CD1c-positive myeloid dendritic cell (primary cell): ENCODE results near the gene PRDM5.
"Not testable (repeated sequence)": the region's sequence is repeated elsewhere in the genome, so short reads cannot be mapped to it uniquely, and the experiment has no call there.

Experiments
- DNase-seq: peaks from one replicate; pipeline ENCODE4 v3.0.0-alpha.2; 2016; ENCODE audit errors: extremely low spot score

PRDM5 gene

DNA sequence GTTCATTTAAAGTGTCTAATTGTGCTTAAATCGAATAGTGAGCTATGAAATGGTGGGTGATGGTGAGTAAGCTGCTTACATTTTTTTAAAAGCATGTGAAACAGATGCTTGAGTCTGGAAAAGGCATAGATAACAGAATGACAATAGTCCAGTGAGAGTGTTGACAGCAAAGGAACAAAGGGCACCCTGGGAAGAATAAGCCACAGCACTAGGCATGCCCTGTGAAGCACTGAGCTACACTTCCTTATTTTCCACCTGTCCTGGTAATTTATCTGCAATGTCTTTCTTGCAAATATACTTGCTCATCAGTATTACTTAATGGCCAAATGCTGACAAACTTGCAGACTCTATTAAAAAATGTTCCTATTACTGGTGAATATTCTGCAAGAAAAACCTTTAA is 168.7 kb downstream of the PRDM5 start:
- no peak for DNase-seq

DNA sequence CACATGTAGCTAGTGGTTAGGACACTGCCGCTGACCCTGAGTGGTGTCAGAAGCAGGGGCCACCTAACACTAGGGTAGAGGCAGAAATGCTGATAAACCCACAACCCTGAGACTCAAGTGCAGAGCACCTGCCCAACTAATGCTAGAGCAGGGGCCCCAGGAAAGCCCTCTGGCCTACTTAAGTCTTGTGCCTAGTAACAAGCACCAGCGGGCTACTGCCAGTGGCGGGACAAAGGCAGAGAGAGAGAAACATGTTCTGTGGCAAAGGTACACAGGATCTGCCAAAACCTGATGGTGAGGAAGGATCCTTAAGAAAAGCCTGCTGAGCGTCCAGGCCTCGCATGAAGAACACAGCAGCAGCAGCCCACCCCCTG is 172.4 kb downstream of the PRDM5 start:
- DNase-seq: no peak

DNA sequence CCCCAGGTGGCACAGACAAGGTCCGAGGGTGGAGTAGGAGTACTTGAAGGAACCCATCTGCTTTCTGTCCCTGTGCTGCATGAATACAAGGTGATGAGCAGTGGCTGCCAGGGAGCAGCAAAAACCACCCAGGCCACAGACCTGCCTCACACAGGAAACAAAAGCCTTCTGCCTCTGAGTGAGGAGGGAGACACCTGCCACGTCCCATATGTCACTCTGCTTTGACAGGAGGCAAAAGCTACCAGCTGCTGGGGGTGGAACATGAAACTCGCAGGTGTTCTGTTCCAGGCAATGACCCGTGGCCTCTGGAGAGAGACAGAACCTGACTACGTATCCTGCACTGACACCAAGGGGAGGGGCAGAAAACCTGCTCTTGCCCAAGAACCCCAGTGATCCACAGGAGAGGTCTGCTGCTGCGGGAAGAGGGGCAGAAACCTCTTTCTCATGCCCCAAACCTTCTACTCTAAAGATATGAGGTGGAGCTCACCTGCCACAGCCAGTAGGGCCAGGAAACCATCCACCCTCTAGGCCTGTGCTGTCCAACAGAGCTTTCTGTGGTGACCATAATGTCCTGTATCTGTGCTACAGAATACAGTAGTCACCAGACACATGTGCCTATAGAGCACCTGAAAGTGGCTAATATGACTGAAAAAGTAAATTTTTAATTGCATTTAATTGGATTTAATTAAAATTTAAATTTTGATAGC is 172.9 kb downstream of the PRDM5 start:
- DNase-seq: no peak

DNA sequence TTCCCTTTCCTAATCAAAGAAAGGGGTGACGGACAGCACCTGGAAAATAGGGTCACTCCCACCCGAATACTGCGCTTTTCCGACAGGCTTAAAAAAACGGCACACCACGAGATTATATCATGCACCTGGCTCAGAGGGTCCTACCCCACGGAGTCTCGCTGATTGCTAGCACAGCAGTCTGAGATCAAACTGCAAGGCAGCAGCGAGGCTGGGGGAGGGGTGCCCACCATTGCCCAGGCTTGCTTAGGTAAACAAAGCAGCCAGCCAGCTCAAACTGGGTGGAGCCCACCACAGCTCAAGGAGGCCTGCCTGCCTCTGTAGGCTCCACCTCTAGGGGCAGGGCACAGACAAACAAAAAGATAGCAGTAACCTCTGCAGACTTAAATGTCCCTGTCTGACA is 180.9 kb downstream of the PRDM5 start:
- not testable (repeated sequence) for DNase-seq

DNA sequence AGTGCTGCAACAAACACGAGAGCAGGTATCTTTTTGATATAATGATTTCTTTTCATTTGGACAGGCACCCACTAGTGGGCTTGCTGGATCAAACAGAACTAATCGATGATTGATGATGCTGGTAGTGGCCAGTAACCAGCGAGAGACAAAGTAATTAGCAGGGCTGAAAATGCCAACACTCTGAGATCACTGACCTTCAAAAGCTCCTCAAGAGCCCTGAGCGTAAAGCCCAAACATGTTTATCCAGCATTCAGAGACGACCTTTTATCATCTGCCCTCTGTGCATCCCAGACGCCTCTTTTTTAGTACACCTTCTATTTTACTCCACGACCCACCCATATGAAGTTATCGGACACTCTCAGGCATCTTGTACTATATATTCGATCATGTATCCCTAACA is 186.2 kb downstream of the PRDM5 start:
- DNase-seq: no peak

DNA sequence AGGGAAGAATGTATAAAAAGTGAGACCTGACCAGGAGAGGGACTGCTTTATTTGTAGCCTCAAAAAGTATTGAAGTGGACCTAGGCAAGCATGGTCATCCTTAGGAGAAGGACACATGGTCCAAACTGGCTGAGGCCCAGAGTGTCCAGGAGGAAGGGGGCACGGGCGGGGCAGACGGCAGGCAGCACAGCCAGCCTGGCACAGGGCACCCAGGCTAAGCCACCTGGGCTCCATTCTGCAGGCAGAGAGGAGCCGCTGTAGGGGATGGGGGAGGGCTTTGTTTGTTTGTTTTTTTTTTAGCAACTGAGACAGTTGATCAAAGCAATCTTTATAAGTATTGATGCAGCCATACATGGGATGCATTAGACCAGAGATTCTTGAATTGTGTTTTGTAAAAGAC is 188.6 kb downstream of the PRDM5 start:
- no peak for DNase-seq

DNA sequence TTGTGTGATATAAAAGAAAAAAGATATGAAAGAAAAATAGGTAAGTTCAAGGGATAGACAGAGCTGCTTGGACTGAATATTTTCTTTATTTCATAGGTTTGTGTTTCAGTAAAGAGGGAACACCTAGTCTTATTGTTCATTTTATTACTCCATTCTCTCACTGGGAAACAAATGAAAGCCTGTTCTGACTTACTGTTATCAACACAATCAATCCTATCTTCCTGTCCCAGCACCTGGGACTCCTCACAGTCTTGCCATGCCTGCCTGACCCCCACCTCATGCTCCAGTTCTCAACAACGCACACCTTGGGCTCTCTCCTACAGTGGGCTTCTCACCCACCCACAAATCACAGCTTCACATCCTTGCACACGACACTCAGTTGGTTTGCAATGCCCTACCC is 189.5 kb downstream of the PRDM5 start:
- no peak for DNase-seq

DNA sequence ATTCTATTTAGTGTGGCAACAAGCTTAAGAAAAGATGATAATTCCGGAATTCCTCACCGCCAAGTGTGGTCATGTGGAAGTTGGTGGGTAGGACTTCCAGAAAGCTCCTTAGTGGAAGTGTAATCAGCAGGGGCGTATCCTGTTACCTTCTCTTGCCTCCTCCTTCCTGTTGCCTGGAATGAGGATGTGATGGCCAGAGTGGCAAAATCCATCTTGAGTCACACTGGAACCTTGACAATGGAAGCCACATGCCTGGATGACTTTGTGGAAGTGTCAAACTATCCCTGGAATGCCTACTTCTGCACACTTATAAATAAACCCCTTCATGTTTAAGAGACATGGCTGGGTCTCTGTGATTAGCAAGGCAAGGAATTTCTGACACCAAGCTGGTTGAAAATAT is 191.0 kb downstream of the PRDM5 start:
- DNase-seq: no peak

DNA sequence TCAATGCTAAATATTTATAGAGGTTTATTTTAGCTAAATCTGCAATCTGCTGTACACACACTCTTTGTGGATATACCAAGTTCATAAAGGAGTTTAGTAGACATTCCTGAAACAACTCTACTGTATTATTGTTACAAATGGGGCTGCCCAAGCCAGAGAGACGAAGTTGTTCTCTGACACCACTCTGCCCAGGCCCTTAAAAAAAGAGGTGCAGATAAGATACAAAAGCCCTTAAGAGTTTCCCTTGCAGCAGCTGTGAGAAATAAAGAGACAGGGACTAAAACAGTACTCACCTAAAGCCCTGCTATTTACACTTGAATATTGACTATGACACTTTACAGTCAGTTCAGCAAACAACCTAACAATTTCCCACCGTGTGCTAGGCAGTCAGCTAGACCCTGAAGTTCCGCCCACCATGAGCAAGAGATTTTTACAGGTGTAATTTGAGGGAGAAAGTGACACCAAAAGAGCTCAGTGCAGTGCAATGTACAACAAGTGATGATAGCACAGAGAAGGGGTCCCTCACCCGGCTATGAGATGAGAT is 191.7 kb downstream of the PRDM5 start:
- no peak for DNase-seq

DNA sequence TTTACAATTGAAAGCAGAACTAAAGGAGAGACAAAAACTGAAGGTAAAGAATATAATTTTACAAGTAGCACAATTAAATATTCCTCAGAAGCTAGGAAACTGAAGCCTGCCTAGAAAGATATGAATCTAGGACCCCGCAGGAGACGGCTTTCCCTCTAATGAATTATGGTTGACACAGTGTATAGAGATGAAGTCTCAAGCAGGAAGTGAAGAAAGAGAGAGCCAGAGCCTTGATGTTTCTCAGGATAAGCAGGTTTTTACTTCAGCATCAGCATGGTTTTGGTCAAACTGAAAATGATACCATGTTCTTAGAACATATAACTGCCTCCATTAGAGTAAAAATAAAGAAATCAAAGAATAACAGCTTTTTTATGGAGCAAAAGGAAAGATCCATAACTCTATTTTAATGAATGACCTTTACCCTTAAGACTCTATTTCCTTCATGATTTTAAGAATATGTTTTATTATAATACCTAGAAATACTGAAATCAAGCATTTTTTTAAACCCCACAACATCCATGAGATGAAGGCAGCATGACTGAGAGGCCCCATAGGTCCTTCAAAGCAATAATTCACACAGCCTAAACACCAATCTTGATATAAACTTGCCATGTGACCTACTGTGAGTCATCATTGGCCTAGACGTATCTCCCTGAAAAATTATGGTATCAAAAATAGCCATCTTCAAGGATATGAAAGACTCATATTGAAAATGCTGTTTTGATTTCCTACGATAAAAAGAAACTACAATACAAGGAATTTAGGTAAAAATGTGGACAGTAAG is 193.4 kb downstream of the PRDM5 start:
- no peak for DNase-seq

DNA sequence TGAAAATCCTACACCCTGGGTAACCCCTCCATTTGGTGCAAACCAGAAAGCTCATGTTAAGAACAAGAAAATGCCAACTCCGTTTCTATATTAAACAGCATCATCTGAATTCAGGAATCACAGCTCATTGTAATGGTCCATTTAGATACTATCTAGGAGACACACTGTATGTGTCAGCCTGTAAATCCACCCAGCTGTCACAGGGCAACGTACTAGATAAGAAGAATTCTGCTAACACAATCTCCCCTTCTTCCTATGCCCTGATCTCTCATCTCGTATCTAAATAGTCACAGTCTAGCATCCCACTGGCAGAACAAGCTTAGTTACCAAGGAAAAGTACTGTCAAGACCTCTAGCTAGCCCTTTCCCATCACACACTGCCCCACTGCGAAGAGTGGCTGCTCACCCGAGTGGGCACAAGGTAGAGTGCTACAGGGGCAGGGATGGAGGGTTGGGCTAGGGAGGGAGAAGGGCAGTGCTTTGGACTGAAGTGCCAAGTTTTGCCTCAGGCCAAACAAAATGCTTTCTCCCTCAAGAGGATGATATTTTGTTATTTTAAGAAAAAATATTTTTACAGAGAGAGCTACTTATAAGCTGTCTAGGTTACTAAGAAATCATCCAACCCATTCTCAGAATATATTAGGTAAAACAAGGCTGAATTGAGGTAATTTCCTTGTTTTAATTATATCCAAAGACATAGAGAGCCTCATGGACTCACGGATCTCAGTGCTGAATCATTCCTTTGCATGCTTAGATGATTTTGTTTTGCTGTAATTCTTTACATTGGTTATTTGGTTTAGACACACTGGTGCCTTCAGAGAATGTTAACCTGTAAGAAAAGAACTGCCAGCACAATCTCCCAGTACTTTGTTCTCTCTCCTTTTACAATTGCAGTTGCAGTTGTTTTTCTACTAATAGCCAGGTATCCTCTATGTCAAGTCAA is 196.6 kb downstream of the PRDM5 start:
- no peak for DNase-seq

DNA sequence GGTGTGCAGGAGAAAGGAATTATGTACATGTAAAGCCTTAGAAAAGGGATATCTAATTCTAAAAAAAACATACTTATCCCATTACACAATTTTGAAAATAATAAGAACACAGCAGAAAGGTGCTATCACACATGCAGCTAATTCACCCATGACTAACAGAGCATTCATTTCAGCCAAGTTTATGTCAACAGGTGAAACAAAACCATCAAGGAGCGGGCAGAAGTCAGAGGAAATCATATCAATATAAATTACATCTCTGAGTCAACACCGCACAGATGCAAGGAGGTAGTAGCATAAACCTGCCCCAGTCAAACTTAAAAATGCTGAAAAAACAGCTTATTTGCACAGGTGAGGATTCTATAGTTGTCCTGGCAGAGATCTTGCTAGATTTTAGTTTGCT is 197.9 kb downstream of the PRDM5 start:
- no peak for DNase-seq

DNA sequence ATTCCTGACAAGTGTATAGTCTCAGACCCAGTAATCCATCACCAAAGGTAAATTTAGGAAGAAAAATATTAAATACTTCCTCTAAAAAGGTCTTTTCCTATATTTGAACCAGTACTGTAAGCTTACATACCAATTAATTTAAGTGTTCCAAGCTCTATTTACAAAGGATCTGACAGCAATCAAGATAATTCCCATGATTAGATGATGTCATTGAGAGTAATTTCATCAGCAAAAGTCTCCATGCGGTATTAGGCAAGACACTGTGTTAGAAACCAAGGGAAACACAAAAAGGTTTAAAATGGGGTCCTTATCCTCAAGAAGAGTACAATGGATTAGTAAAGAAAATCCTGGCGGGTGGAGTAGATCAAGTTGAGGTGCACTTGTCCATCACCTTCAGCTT is 198.5 kb downstream of the PRDM5 start:
- no peak for DNase-seq

DNA sequence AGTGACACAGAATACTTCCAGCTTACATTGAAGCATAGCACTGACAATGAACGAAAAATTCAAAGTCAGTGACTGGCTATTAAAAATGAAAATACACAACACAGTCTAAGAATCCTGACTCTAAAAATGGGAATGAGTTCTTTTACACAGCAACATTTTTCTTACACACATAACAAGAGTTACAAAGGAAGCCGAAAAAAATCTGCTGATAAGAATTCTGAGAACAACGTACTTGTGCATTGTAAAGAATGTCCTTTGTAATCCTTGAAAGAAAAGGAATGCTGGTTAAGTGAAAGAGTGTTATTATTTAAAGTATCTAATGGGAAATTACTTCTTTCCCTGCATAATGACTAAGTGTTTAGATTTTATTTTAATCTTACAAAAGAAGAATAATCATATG is 199.4 kb downstream of the PRDM5 start:
- DNase-seq: no peak

DNA sequence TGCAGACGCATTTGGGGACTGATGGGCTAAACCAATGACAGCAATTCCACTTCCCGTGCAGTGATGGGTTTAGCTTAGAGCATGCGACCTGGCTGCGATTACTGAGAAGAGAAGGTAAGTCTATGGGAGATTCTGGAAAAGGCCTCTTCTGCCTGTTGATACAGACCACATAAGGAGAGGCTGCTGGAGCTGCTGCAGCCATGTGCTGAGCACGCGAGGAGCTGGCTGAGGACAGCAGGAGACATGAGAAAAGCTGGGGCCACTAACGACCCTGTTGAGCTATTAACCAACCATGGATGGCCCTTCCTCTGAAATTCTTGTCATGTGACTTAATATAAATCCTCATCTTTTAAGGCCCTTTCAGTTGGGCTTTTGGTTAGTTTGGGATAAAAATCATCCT is 199.9 kb downstream of the PRDM5 start:
- DNase-seq: no peak

DNA sequence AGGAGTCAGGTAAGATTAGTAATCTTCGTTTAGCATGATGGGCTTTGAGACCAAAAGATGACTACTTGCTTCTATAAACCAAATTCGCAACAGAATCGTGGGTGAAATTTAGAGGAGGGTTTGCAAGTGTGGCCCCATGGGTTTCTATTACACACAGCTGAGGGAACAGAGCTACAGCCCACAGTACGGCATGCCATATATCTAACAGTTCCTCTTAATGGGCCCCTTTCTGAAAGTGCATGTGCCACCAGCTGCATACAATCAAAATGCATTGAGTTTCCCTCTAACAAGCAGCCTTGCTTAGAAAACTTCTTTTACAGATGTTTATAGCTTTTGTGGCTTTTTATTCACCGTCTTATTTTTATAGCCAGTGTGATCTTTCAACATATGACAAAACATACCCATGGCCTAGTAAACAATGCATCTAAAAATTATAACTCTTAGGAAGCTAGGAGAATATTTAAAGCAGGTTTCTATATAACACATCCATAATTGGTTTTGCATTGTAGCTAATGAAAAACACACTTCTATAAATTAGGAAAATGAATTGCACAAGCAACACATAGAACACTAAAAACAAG is 202.1 kb downstream of the PRDM5 start:
- no peak for DNase-seq

DNA sequence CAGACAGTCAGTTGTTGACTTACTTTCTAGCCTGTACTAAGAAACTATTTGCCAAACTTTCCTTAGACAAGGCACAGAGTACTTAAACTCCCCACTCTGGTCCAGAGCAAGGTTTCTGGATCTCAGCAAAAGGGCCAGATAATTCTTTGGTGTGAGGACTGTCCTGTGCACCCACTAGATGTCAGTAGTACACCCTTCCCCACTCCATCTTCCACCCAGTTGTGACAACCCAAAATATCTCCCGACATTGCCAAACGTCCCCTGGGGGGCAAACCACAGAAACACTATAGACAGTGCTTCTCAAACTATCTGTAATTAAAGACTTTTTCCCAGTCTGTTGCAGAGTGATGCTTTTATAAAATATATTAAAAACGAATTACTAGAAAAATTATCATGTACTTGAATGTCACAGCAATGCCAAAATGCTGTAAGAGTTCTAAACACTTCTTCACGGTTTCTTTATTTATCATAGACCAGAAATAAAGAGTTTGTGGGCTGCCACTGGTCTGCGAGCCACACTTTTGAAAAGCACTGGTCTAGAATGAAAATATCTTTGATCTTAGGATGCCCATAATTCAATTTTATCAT is 203.5 kb downstream of the PRDM5 start:
- DNase-seq: peak; percentile 13

DNA sequence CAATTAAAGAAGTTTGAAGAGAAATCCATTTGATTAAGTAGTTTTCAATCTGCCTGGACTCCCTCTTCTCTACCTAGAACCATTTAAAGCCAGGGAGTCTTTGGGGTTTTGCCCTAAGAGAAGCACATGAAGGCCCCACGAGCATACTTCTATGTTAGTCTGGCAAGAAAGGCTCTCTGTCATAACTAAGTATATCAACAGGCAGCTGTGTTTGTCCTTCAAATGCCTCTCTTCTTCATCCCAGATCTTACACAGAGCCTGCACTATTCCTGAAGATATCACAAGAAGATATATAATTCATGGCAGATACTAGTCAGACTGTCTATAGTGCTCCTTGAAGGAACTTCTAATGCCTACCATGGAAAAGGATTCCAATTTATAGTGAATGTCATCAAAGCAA is 206.2 kb downstream of the PRDM5 start:
- no peak for DNase-seq

DNA sequence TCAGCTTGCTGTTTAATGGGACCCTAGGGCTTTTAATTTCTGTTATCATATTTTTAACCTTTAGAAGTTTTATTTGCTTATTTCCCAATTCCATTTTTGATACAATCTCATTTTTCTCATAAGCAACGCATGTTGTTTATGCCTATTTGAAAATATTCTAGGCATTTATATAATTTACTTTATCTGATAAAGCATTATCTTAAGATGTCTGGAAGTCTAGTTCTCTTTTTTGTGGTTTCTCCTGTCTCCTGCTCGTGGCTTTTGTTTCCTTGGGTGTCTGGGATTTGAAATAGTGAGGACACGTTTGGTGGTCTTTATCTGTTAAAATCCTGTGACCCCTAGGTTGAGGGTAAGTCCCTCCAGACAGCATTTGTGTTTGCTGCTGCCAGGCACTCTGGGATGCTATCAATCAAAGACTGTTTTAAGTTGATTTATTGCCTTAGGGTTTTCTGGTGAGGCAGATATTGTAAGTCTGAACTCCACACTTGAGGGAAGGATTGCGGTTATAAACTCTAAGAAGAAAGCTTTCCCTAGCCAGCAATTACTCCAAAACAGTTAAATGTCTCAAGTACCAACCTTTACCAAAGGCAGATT is 208.0 kb downstream of the PRDM5 start:
- DNase-seq: no peak

DNA sequence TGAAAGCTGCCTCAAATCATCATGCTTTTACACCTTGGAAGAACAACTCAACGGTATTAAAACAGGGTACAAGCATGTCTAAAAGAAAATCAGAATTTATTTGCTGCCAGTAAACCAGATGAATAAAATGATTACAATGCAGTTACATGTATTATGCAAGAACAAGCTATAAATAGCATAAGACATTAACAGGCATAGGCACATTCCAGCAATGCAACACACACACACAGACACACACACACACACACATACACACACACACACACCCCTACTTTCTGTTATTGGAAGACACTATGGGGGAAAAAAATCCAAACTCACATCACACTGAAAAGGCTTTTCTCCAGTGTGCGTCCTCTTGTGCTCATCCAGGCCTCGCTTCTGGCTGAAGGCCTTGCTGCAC is 212.5 kb downstream of the PRDM5 start:
- no peak for DNase-seq

DNA sequence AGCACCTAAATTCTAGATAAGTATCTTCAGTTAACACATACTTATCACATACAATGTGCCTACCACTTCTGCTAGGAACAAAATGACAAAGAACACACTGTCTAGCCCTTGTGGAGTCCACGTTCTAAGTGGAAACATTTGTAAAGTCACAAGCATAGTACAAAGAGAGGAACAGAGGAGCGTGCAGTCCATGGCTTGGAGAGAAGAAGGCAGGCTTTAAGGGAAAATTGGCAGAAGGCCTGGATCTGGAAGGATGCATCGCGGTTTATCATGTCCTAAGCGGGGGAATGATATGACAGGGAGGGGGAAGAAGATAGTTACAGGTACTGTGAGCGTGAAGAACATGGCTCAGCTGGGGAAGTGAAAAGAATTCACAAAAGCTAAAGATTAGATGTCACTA is 218.0 kb downstream of the PRDM5 start:
- no peak for DNase-seq
